Measurements from ENCODE around the gene TNFAIP8L1.

- no peak for TF ChIP-seq CTCF (IDR thresholded peaks at IDR 0.05)
- no peak for TF ChIP-seq POLR2A (IDR thresholded peaks at IDR 0.05)
Observed at GRCh38 chr19:4689403-4689802, 50.1 kb downstream of the TNFAIP8L1 start.

Data from tibial nerve (tissue), 3 donors.